Progenitor cell of endocrine pancreas (in vitro differentiated cells): ENCODE results near the gene MTX1. TPM values are rescaled to one million over a fixed set of nuclear protein-coding genes. Genes with fewer than 3 reads are reported as not detected.

Experiments
- DNase-seq: peaks from one replicate; pipeline ENCODE4 v3.0.0; 2021; ENCODE audit warnings: low spot score; ENCODE audit not compliant: unreplicated experiment
- H3K27ac Mint-ChIP-seq: 2 replicates; pipeline ENCODE4 v1.8.0; 2021; ENCODE audit warnings: mild to moderate bottlenecking, moderate library complexity, mixed read lengths
- H3K27me3 Mint-ChIP-seq: 2 replicates; pipeline ENCODE4 v1.8.0; 2021; ENCODE audit warnings: mixed read lengths
- H3K36me3 Mint-ChIP-seq: 2 replicates; pipeline ENCODE4 v1.8.0; 2022; ENCODE audit warnings: mixed read lengths; ENCODE audit not compliant: insufficient read depth
- H3K4me1 Mint-ChIP-seq: 2 replicates; pipeline ENCODE4 v1.8.0; 2021; ENCODE audit warnings: low read depth, mixed read lengths
- H3K4me3 Mint-ChIP-seq: 2 replicates; pipeline ENCODE4 v1.8.0; 2021; ENCODE audit warnings: low read depth, mild to moderate bottlenecking, moderate library complexity, mixed read lengths
- H3K9me3 Mint-ChIP-seq: 2 replicates; pipeline ENCODE4 v1.8.0; 2021; ENCODE audit warnings: low read depth, mixed read lengths
- CTCF ChIP-seq: fragments of 200-600 bp; sonication (generic); IDR thresholded peaks from one replicate; pipeline ENCODE4 v1.5.0; 2021; ENCODE audit warnings: antibody characterized with exemption, mild to moderate bottlenecking; ENCODE audit not compliant: unreplicated experiment
- total RNA-seq: library from RNA; stranded (reverse); gene quantifications from 2 replicates; pipeline ENCODE4 v1.2.1, GENCODE V29; 2021

The MTX1 gene
- total RNA-seq, 1 donor from 2014 or later: 38.7 TPM

- Mint-ChIP-seq H3K27me3 (no peaks in the 10 kb centered on the region), H3K9me3 (no peaks in the 10 kb centered on the region), H3K4me3 (peak overlapping the region; percentile 0), H3K4me1 (peaks cover 29% of the 10 kb centered on the region), H3K36me3 (peaks cover 6% of the 10 kb centered on the region), H3K27ac (peak overlapping the region; percentile 50)
- peak; percentile 92 for TF ChIP-seq CTCF
- peak; percentile 73 for DNase-seq
These were observed 31.9 kb upstream of the MTX1 start for GRCh38 chr1:155176544-155177071.

GRCh38 chr1:155177192-155177917, 31.1 kb upstream of the MTX1 start:
- TF ChIP-seq CTCF: no peak
- no peak overlapping the region for H3K27ac Mint-ChIP-seq
- no peak overlapping the region for H3K4me3 Mint-ChIP-seq
- no peaks in the 10 kb centered on the region for H3K27me3 Mint-ChIP-seq
- peaks cover 9% of the 10 kb centered on the region for H3K36me3 Mint-ChIP-seq
- DNase-seq: no peak
- H3K9me3 Mint-ChIP-seq: no peaks in the 10 kb centered on the region
- H3K4me1 Mint-ChIP-seq: peaks cover 26% of the 10 kb centered on the region

DNA sequence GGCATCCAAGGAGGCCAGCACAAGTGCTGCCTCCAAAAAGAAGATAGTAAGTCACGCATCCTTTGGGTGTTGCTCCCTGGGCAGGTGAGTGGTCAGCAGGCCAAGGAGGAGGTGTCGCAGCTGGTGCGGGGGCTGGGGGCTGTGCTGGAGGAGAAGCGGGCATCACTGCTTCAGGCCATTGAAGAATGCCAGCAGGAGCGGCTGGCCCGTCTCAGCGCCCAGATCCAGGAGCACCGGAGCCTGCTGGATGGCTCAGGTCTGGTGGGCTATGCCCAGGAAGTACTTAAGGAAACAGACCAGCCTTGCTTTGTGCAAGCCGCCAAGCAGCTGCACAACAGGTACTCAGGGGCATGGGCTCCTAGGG, 30.6 kb upstream of the MTX1 start:
- H3K36me3 Mint-ChIP-seq: peaks cover 9% of the 10 kb centered on the region
- H3K4me1 Mint-ChIP-seq: peaks cover 23% of the 10 kb centered on the region
- no peak overlapping the region for H3K4me3 Mint-ChIP-seq
- no peak for TF ChIP-seq CTCF
- H3K27me3 Mint-ChIP-seq: no peaks in the 10 kb centered on the region
- DNase-seq: no peak
- H3K9me3 Mint-ChIP-seq: no peaks in the 10 kb centered on the region
- no peak overlapping the region for H3K27ac Mint-ChIP-seq

DNA sequence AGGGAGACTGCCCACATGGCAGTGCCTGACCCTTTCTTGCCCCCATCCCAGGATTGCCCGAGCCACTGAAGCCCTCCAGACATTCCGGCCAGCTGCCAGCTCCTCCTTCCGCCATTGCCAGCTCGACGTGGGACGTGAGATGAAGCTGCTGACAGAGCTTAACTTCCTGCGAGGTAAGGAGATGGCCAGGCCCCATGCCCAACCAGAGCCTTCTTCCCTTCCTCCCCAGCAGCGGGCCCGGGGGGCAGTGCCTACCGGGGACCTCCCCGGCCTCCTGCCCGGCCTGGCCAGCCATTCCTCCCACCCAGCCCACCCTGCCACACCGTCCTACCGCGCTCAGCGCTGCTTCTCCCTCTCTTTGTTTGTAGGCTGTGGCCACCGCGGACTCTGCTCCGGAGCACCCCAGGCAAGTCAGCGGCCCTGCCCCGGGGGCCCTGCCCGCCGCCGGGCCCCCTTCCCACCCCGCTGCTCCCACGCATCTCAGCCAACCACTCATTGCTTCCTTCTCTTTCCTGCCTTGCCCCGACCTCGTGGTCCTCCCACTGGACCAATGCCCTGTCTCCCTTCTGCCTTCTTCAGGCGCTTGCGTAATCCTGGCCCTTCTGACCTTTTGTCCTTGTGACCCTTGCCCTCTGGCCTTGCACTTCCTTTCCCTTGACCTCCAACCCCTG, 29.9 kb upstream of the MTX1 start:
- H3K4me3 Mint-ChIP-seq: no peak overlapping the region
- H3K27ac Mint-ChIP-seq: no peak overlapping the region
- H3K36me3 Mint-ChIP-seq: peaks cover 14% of the 10 kb centered on the region
- no peaks in the 10 kb centered on the region for H3K27me3 Mint-ChIP-seq
- peaks cover 17% of the 10 kb centered on the region for H3K4me1 Mint-ChIP-seq
- DNase-seq: no peak
- no peak for TF ChIP-seq CTCF
- H3K9me3 Mint-ChIP-seq: no peaks in the 10 kb centered on the region

GRCh38 chr1:155179112-155180031, 29.1 kb upstream of the MTX1 start:
- no peak for TF ChIP-seq CTCF
- no peak overlapping the region for H3K27ac Mint-ChIP-seq
- H3K27me3 Mint-ChIP-seq: no peaks in the 10 kb centered on the region
- peaks cover 14% of the 10 kb centered on the region for H3K36me3 Mint-ChIP-seq
- no peaks in the 10 kb centered on the region for H3K9me3 Mint-ChIP-seq
- peaks cover 14% of the 10 kb centered on the region for H3K4me1 Mint-ChIP-seq
- DNase-seq: no peak
- H3K4me3 Mint-ChIP-seq: no peak overlapping the region
